Measurements from ENCODE around the gene PSMG2.
A peak's percentile ranks its signal among the peaks of the same experiment; 100 is the strongest.

Gene PSMG2

GRCh38 chr18:12766986-12767433 is 64.2 kb downstream of the PSMG2 start:
- DNase-seq (ENCODE audit: low spot score), result no peak

- no peak for DNase-seq (ENCODE audit: low spot score)
These were observed 64.8 kb downstream of the PSMG2 start for GRCh38 chr18:12767580-12768155.

- DNase-seq (ENCODE audit: low spot score), result peak; percentile 66
These were observed 65.8 kb downstream of the PSMG2 start for GRCh38 chr18:12768625-12769024.

GRCh38 chr18:12769136-12769535 is 66.3 kb downstream of the PSMG2 start:
- no peak for DNase-seq (ENCODE audit: low spot score)

- no peak for DNase-seq (ENCODE audit: low spot score)
These were observed 67.0 kb downstream of the PSMG2 start for GRCh38 chr18:12769644-12770440.

GRCh38 chr18:12770469-12771219 is 67.8 kb downstream of the PSMG2 start:
- no peak for DNase-seq (ENCODE audit: low spot score)

GRCh38 chr18:12772111-12772510 is 69.3 kb downstream of the PSMG2 start:
- no peak for DNase-seq (ENCODE audit: low spot score)

GRCh38 chr18:12773369-12773768 is 70.5 kb downstream of the PSMG2 start:
- no peak for DNase-seq (ENCODE audit: low spot score)

GRCh38 chr18:12774982-12775381 is 72.1 kb downstream of the PSMG2 start:
- no peak for DNase-seq (ENCODE audit: low spot score)
